HG03571 (cell line): ENCODE results near the gene TRIM64C.
"Not testable (repeated sequence)": the region's sequence is repeated elsewhere in the genome, so short reads cannot be mapped to it uniquely, and the experiment has no call there.

Experiments used
- ATAC-seq: cut with Tn5 transposase; IDR thresholded peaks from one replicate; pipeline ENCODE4 v1.9.1; 2021; ENCODE audit not compliant: unreplicated experiment

TRIM64C gene, protein sequence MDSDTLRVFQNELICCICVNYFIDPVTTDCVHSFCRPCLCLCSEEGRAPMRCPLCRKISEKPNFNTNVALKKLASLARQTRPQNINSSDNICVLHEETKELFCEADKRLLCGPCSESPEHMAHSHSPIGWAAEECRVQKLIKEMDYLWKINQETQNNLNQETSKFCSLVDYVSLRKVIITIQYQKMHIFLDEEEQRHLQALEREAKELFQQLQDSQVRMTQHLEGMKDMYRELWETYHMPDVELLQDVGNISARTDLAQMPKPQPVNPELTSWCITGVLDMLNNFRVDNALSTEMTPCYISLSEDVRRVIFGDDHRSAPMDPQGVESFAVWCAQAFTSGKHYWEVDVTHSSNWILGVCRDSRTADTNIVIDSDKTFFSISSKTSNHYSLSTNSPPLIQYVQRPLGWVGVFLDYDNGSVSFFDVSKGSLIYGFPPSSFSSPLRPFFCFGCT

DNA sequence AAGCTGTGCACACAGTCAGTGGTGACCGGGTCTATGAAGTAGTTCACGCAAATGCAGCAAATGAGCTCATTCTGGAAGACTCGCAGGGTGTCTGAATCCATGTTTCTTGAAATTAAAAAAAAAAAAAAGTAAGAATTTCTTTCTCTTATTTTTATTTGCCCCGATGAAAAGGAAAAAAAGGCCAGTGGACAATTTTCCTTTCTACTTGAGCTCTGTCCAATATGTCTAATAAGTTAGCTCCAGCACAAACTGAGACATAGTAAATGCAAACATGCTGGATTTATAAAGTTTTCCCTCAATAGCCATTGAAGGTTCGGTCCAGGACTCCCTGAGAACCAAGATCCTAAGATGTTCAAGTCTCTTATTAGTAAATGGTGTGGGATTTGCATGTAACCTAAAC is at the start of gene TRIM64C:
TSS of gene TRIM64C (minus strand) at position 101 of the 400 bp plus-strand sequence. CDS start at position 101, 0 bp downstream.
- ATAC-seq, result not testable (repeated sequence)

DNA sequence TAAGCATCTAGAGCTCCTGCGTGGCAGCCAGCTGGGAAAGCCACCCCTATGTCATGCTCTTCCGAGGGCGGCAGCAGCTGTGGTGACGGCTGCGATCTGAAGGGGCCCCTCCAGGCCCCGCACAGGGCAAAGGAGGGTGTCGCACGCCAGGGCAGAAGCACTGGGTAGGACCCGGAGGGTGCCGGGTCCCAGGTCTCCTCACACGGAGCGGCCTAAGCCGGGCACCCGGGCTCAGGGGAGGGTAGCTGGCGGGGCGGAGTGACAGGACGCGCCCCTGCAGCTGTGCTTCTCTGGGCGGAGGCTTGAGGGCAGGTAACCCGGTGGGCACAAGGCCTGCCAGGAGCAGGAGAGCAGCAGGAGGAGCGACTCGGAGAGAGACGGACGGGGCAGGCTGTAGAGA is 43.4 kb upstream of the TRIM64C start:
- not testable (repeated sequence) for ATAC-seq

DNA sequence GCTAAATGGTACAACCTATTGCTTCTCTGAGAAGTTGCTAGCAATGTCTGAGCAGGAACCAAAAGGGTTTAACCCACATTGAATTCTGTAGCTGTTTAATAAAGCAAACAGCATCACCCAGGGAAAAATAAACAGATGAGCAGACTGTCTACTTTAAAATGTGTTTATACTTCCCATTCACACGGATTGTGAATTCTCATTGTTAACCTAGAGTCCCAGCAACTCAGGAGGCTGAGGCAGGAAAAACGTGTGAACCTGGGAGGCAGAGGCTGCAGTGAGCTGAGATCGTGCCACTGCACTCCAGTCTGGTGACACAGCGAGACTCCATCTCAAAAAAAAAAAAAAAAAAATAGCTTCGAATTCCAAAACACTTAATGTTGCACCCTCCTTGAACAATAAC is 11.0 kb upstream of the TRIM64C start:
- ATAC-seq, result not testable (repeated sequence)

DNA sequence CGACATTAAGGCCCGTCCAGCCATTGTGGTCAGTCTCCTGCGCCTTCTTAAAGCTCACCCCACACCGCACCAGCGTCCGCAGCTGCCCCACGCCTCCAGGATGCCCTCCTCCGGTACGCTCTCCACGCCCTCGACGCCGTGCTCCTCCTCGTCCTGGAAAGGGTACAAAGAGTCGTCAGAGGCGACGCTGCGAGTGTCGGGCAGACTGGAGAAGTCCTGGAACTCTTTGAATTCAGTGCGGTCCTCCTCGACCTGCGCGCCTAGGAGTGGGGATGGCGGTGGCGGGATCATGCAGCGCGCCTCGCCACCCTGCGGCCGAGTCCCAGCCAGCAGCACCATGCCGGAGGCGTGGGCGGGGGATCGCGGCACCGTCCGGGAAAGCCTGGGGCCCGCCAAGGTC is 9.1 kb downstream of the TRIM64C start:
- not testable (repeated sequence) for ATAC-seq

DNA sequence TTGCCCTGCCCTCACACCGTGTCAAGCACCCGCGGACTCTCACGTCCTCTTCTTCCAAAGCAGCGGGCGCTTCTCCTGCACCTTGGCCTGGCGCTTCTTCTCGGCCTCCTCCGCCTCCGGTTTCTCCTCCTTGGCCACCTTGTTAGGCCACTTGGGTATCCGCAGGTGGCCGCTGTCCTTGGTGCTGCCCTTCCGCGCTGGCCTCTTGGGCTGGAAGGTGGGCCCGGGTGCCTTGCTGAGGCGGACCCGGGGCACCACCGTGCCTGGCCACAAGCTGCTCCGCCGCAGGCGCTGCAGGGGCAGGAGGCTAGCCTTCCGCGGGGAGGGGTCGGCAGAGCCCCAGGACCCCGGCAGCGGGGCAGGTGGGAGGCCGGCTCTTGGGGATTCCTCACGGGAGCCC is 10.7 kb downstream of the TRIM64C start:
- ATAC-seq, result not testable (repeated sequence)

DNA sequence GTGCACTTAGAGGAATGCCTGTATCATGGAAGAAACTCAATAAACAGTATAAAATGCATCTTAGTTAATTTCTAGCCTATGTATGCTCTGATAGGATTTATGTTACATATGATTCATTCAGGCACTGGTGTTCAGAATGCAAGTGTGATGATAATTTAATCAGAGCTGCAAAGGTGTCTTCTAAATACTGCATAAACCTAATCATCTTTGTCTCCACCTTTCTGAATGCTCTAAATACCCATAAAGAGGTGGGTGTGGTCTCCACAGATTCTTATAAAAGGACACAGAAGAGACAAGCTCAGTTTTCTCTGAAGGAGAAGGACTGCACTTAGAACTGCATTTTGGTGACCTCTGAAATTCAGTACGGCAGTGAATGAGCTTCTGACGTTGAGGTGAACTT is 30.4 kb downstream of the TRIM64C start, which contains the start of gene TRIM49B:
TSS of gene TRIM49B (plus strand) at position 301 of the 400 bp plus-strand sequence. CDS start 2,777 bp downstream, outside the sequence.
- ATAC-seq, result not testable (repeated sequence)
